ENCODE measurements around the gene ZRANB1.

ZRANB1 gene

DNA sequence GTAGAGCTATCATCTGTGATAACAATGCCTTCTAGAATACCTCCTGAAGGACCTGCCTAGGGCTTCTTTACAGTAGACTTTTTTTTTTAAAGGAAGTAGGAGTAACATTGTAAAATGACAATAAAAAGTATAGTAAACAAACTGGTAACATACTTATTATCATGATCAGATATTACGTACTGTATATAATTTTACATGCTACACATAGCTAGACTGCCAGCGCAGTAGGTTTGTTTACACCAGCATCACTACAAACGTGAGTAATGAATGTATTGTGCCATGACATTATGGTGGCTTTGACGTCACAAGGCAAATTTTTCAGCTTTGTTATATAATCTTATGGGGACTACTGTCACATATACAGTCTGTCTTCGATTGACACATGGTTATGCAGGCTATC is 15.4 kb upstream of the ZRANB1 start:
- H3K4me3 ChIP-seq (ENCODE audit: insufficient read depth, low read length, poor library complexity, severe bottlenecking), result no peak overlapping the region
- H3K36me3 ChIP-seq (ENCODE audit: low read length), result no peaks in the 10 kb centered on the region
- H4K20me1 ChIP-seq (ENCODE audit: low read depth, low read length), result peaks cover 8% of the 10 kb centered on the region; the same call in 1 of the 2 replicates
- H3K9me3 ChIP-seq (ENCODE audit: insufficient read depth, low read length), result no peaks in the 10 kb centered on the region
- no peak overlapping the region for H3K9ac ChIP-seq (ENCODE audit: low read length)
- H3K79me2 ChIP-seq (ENCODE audit: insufficient read depth, low read length), result peaks cover 94% of the 10 kb centered on the region
- H3K9me2 ChIP-seq (replicated peaks; ENCODE audit: insufficient read depth, low read length), result no peaks in the 10 kb centered on the region
- no peak overlapping the region for H3K4me2 ChIP-seq (ENCODE audit: low read depth, low read length, poor library complexity, severe bottlenecking)
- H3F3A ChIP-seq (ENCODE audit: insufficient read depth), result no peaks in the 10 kb centered on the region
- no peak overlapping the region for H3K27ac ChIP-seq (ENCODE audit: low read depth, low read length)
- H2AFZ ChIP-seq (ENCODE audit: low read depth, low read length, severe bottlenecking), result no peak overlapping the region
- H3K27me3 ChIP-seq (ENCODE audit: low read length), result no peaks in the 10 kb centered on the region
- TF ChIP-seq, protein P1, sequence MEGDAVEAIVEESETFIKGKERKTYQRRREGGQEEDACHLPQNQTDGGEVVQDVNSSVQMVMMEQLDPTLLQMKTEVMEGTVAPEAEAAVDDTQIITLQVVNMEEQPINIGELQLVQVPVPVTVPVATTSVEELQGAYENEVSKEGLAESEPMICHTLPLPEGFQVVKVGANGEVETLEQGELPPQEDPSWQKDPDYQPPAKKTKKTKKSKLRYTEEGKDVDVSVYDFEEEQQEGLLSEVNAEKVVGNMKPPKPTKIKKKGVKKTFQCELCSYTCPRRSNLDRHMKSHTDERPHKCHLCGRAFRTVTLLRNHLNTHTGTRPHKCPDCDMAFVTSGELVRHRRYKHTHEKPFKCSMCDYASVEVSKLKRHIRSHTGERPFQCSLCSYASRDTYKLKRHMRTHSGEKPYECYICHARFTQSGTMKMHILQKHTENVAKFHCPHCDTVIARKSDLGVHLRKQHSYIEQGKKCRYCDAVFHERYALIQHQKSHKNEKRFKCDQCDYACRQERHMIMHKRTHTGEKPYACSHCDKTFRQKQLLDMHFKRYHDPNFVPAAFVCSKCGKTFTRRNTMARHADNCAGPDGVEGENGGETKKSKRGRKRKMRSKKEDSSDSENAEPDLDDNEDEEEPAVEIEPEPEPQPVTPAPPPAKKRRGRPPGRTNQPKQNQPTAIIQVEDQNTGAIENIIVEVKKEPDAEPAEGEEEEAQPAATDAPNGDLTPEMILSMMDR (IDR thresholded peaks at IDR 0.05; ENCODE audit: insufficient read depth, low read length, poor library complexity, severe bottlenecking), result no peak

DNA sequence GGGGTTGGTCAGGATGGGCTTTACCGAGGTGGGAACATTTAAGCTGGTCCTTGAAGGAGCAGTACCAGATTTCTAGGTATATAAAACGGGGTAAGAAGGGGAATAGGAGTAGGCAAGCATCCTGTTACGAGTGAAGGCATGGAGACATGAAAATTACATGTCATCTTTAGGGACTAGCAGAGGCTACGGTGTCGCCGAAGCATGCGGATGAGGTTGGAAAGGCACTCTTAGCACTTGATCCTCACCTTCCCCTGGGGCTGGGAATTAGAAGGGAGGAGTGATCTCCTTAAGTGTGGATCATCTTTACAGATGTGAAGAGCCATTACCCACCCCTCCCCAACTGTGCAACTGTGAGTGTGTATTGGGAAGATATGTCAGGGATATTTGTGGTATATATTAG is 13.8 kb upstream of the ZRANB1 start:
- TF ChIP-seq EZH2phosphoT487 (conservative IDR thresholded peaks at IDR 0.05; ENCODE audit: low read length), result no peak
- TF ChIP-seq, protein P1 (IDR thresholded peaks at IDR 0.05; ENCODE audit: insufficient read depth, low read length, poor library complexity, severe bottlenecking), result no peak
- H4K20me1 ChIP-seq (ENCODE audit: low read depth, low read length), result peaks cover 5% of the 10 kb centered on the region; the same call in 1 of the 2 replicates
- no peaks in the 10 kb centered on the region for H3K9me3 ChIP-seq (ENCODE audit: insufficient read depth, low read length)

DNA sequence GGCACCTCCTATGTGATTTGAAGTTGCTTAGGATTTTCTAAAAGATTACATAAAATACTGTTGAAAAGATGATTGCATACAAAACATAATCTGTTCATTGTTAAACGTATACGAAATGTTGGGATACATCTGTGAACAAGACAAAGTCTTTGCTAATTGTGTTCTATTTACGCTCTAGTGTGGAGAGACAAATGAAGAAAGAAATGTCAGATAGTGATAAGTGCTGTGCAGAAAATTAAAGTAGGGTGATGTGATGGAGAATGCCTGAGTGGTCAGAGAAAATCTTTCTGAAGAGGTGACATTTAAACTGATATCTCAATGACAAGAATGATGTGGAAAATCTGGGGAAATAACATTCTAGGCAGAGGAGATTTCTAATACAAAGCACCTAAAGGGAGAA is 13.4 kb upstream of the ZRANB1 start:
- no peak overlapping the region for H2AFZ ChIP-seq (ENCODE audit: low read depth, low read length, severe bottlenecking)
- no peak overlapping the region for H3K4me3 ChIP-seq (ENCODE audit: insufficient read depth, low read length, poor library complexity, severe bottlenecking)
- H3K9ac ChIP-seq (ENCODE audit: low read length), result no peak overlapping the region
- H3K9me3 ChIP-seq (ENCODE audit: insufficient read depth, low read length), result no peaks in the 10 kb centered on the region
- H3F3A ChIP-seq (ENCODE audit: insufficient read depth), result no peaks in the 10 kb centered on the region
- no peak overlapping the region for H3K4me2 ChIP-seq (ENCODE audit: low read depth, low read length, poor library complexity, severe bottlenecking)
- no peaks in the 10 kb centered on the region for H3K36me3 ChIP-seq (ENCODE audit: low read length)
- TF ChIP-seq, protein P1 (IDR thresholded peaks at IDR 0.05; ENCODE audit: insufficient read depth, low read length, poor library complexity, severe bottlenecking), result no peak
- no peak for TF ChIP-seq EZH2phosphoT487 (conservative IDR thresholded peaks at IDR 0.05; ENCODE audit: low read length)
- no peak overlapping the region for H3K27ac ChIP-seq (ENCODE audit: low read depth, low read length)
- H3K27me3 ChIP-seq (ENCODE audit: low read length), result no peaks in the 10 kb centered on the region
- peaks cover 94% of the 10 kb centered on the region for H3K79me2 ChIP-seq (ENCODE audit: insufficient read depth, low read length)
- peaks cover 5% of the 10 kb centered on the region; the same call in 1 of the 2 replicates for H4K20me1 ChIP-seq (ENCODE audit: low read depth, low read length)
- no peaks in the 10 kb centered on the region for H3K9me2 ChIP-seq (replicated peaks; ENCODE audit: insufficient read depth, low read length)

More for the DNA sequence above, 13.8 kb upstream of the ZRANB1 start:
- H3F3A ChIP-seq (ENCODE audit: insufficient read depth), result no peaks in the 10 kb centered on the region
- H3K27ac ChIP-seq (ENCODE audit: low read depth, low read length), result no peak overlapping the region
- H3K4me3 ChIP-seq (ENCODE audit: insufficient read depth, low read length, poor library complexity, severe bottlenecking), result no peak overlapping the region
- peaks cover 94% of the 10 kb centered on the region for H3K79me2 ChIP-seq (ENCODE audit: insufficient read depth, low read length)
- H3K27me3 ChIP-seq (ENCODE audit: low read length), result no peaks in the 10 kb centered on the region
- no peaks in the 10 kb centered on the region for H3K36me3 ChIP-seq (ENCODE audit: low read length)
- no peaks in the 10 kb centered on the region for H3K9me2 ChIP-seq (replicated peaks; ENCODE audit: insufficient read depth, low read length)
- H3K9ac ChIP-seq (ENCODE audit: low read length), result no peak overlapping the region
- H3K4me2 ChIP-seq (ENCODE audit: low read depth, low read length, poor library complexity, severe bottlenecking), result no peak overlapping the region
- no peak overlapping the region for H2AFZ ChIP-seq (ENCODE audit: low read depth, low read length, severe bottlenecking)

Data from SU-DHL-6 (cell line).